GM06990 (cell line): Measurements from ENCODE around the gene RPL13.

ENCODE experiments used
- DNase-seq: peaks from one replicate; pipeline ENCODE4 v3.0.0-alpha.2; 2011; ENCODE audit not compliant: insufficient read length; ENCODE audit errors: extremely low read depth
- H3K27me3 ChIP-seq: replicated peaks from 2 replicates; pipeline ENCODE4 v1.6.0; 2011; ENCODE audit warnings: low read length; ENCODE audit not compliant: control insufficient read depth, insufficient read depth
- H3K36me3 ChIP-seq: 2 replicates; pipeline ENCODE4 v1.5.1; 2011; ENCODE audit warnings: low read length; ENCODE audit not compliant: control insufficient read depth, insufficient read depth
- H3K4me3 ChIP-seq: replicated peaks from 2 replicates; pipeline ENCODE4 v1.5.1; 2011; ENCODE audit warnings: low read depth, mild to moderate bottlenecking, control low read depth, low read length
- TF ChIP-seq, protein P1 (sequence below): IDR thresholded peaks from 2 replicates; pipeline ENCODE4 v1.5.1; 2011; ENCODE audit warnings: low read length, control low read depth, mild to moderate bottlenecking, inconsistent platforms; ENCODE audit not compliant: insufficient read depth, poor library complexity, severe bottlenecking

RPL13 gene

DNA sequence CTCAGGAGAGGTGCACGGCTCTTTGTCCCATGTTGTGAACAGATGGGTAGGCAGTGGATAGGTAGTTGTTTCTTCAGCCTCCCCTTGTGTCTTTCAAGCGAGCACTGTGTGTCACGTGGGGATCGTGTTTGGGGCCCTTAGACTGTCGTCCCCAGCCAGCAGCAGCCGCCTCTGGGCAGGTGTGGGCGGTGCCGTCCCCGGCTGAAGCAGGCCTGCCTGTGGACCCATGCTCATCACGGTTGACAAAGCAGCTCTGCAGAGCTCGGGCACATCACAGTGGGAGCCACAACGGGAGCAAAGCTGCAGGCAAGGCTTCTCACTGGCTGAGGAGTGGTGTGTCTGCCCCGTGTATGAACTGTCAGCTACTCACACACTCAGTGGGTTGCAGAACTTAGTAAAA is 4.7 kb upstream of the RPL13 start:
- Histone ChIP-seq H3K36me3 (peaks cover 29% of the 10 kb centered on the region), H3K4me3 (no peak overlapping the region), H3K27me3 (no peaks in the 10 kb centered on the region)
- TF ChIP-seq, protein P1, sequence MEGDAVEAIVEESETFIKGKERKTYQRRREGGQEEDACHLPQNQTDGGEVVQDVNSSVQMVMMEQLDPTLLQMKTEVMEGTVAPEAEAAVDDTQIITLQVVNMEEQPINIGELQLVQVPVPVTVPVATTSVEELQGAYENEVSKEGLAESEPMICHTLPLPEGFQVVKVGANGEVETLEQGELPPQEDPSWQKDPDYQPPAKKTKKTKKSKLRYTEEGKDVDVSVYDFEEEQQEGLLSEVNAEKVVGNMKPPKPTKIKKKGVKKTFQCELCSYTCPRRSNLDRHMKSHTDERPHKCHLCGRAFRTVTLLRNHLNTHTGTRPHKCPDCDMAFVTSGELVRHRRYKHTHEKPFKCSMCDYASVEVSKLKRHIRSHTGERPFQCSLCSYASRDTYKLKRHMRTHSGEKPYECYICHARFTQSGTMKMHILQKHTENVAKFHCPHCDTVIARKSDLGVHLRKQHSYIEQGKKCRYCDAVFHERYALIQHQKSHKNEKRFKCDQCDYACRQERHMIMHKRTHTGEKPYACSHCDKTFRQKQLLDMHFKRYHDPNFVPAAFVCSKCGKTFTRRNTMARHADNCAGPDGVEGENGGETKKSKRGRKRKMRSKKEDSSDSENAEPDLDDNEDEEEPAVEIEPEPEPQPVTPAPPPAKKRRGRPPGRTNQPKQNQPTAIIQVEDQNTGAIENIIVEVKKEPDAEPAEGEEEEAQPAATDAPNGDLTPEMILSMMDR = no peak
- no peak for DNase-seq

- DNase-seq = peak; percentile 65
- Histone ChIP-seq H3K36me3 (peaks cover 31% of the 10 kb centered on the region), H3K4me3 (no peak overlapping the region), H3K27me3 (no peaks in the 10 kb centered on the region)
- TF ChIP-seq, protein P1 = peak; percentile 92
Observed at GRCh38 chr16:89556750-89557689, 3.5 kb upstream of the RPL13 start.

GRCh38 chr16:89557690-89558490 is 2.6 kb upstream of the RPL13 start:
- Histone ChIP-seq H3K27me3 (no peaks in the 10 kb centered on the region), H3K4me3 (no peak overlapping the region), H3K36me3 (peaks cover 30% of the 10 kb centered on the region)
- TF ChIP-seq, protein P1 = no peak
- DNase-seq = no peak

DNA sequence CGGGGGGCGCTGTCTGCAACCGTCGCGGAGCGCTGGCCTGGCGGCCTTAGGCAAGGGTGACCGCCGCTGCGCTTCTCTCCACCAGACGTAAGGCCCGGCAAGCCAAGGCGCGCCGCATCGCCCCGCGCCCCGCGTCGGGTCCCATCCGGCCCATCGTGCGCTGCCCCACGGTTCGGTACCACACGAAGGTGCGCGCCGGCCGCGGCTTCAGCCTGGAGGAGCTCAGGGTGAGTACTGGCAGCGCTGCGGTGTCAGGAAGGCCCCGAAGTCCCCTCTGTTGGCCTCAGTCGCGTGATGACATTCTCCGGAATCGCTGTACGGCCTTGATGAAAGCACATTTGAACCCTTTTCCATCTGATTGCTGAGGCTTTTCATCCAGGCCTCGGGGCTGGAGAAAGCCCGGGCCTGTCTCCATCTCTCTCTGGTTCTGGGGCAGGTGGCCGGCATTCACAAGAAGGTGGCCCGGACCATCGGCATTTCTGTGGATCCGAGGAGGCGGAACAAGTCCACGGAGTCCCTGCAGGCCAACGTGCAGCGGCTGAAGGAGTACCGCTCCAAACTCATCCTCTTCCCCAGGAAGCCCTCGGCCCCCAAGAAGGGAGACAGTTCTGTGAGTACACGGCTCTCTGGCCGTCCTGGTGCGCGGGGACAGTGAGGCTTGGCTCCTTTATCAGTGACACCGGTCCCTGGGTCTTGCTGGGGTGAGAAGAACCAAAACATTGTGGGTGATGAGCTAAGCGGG is 831 bp downstream of the RPL13 start:
- Histone ChIP-seq H3K36me3 (peaks cover 29% of the 10 kb centered on the region), H3K4me3 (peak overlapping the region; percentile 95), H3K27me3 (no peaks in the 10 kb centered on the region)
- DNase-seq = no peak
- TF ChIP-seq, protein P1 = no peak

- TF ChIP-seq, protein P1 = no peak
- H3K4me3 ChIP-seq = peak overlapping the region; percentile 95
- H3K27me3 ChIP-seq = no peaks in the 10 kb centered on the region
- peaks cover 29% of the 10 kb centered on the region for H3K36me3 ChIP-seq
- no peak for DNase-seq
Observed at GRCh38 chr16:89561884-89562599, 1.6 kb downstream of the RPL13 start.
